ENCODE data around the gene TAF9.
A peak's percentile ranks its signal among the peaks of the same experiment; 100 is the strongest.
"Not testable (repeated sequence)": the region's sequence is repeated elsewhere in the genome, so short reads cannot be mapped to it uniquely, and the experiment has no call there.

TAF9 gene, protein sequence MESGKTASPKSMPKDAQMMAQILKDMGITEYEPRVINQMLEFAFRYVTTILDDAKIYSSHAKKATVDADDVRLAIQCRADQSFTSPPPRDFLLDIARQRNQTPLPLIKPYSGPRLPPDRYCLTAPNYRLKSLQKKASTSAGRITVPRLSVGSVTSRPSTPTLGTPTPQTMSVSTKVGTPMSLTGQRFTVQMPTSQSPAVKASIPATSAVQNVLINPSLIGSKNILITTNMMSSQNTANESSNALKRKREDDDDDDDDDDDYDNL

DNA sequence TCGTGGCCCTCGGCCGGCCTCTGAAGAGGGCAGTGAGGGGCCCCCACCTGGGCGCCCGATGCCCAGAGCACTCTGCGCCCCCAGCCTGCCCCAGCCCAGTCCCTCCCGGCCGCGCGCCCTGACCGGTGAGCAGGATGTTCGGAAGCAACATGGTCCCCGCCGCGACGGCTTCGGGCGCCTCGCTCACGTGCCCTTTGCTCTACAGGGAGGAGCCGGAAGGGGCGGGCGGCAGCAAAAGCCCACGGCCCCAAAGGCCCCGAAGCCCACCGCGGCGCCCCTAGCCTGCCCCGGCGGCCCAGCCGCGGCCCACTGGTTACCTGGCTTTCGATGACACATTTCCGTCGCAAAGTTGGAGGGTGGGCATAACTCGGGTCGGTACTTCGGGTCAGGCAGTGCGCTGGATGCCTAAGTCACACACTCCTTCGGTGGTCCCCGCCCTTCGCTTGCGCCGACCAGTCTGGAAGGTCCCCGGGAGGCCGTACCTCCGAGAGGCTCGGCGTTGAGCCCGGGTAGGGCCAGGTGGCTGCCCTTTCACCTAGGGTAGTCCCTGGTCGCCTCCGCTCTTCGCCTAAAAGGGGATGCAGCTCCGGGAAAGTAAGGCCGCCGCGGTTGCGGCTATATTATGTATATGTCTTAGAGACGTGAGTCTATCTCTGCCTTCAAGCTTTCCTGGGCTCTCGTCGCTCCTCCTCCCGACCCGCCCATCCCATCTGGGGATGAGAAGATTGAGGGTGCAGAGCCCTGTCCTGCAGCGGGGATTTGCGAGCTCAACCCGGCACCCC lies at the start of gene TAF9, which contains the start of the genes AK6 and RAD17:
TSS of gene TAF9 (minus strand) at position 181 of the 782 bp plus-strand sequence. CDS start 3,783 bp downstream, outside the sequence.
TSS of gene AK6 (minus strand) at position 181 of the 782 bp plus-strand sequence. CDS start at position 151, 30 bp downstream.
TSS of gene RAD17 (plus strand) at position 479 of the 782 bp plus-strand sequence. CDS start 2,391 bp downstream, outside the sequence.
- peak; percentile 81 to 97 for DNase-seq

DNA sequence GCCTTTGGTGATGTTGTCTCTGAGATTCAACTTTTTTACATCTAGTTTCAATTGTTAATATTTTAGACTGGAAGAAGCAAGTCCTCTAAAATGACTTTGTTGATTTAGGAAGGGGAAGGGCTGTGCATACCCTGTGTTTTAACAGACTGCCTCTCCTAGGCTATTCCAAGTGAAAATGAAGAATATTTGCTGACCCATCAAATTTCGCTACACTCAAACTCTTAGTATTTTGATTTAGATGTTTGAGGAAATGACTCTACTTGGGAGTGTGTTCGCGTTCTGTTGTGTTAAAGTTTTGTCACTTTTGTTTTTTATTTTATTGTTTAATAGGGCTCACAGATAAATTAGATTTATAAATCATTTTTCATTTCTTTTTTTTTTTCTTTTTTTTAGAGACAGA lies 49.2 kb upstream of the TAF9 start:
- DNase-seq: no peak

DNA sequence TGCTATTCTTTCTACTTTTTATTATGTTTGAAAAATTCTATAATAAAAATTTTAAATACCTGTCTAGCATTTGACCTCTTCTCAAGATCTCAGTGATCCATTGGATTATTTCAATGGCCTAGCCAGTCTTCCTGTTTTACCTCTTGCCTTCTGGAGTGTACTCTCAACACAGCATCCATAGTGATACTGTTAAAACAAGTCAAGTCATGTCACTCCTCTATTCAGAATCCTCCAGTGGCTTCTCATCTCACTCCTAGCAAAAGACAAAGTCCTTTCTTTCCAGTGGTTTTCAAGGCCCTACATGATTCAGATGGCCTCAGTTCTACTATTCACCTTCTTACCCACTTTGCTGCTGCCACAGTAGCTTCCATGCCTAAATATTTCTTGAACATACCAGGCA lies 47.4 kb upstream of the TAF9 start:
- DNase-seq: no peak

DNA sequence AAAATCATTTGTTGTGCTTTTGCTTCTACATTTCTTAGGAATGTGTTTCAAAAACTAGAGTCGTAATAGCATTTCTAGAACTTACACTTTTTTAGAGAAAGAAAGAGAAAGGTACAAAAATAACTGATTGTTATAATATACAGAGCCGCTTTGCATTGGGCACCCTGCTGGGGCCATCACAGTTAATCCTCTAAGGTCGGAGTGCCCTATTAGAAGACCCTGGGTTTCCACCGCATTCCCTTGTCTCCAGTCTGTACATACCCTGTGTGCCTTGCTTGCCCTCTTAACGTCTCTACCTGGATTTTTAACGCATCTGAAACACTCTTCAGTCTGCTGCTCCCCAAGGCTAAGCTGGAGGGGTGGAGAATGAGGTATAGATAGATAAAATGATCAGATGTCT lies 46.9 kb upstream of the TAF9 start:
- no peak for DNase-seq

DNA sequence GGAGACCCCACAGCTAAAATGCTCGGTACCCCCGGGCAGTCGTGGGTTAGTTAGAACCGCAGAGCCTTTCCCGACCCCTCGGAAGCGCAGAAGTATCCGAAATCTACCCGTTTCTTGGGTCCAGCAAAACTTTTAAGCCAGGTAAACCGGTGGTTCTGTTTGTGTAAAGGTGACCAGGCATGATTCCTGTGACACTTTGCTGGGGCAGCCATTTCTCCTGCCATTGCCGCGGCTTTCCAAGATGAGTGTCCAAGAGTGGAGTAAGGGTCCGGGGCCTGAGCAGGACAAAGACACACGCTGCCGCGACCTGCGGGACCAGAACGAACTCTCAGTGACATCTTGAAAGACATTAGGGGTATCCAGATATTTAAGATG lies 46.3 kb upstream of the TAF9 start:
- no peak for DNase-seq

DNA sequence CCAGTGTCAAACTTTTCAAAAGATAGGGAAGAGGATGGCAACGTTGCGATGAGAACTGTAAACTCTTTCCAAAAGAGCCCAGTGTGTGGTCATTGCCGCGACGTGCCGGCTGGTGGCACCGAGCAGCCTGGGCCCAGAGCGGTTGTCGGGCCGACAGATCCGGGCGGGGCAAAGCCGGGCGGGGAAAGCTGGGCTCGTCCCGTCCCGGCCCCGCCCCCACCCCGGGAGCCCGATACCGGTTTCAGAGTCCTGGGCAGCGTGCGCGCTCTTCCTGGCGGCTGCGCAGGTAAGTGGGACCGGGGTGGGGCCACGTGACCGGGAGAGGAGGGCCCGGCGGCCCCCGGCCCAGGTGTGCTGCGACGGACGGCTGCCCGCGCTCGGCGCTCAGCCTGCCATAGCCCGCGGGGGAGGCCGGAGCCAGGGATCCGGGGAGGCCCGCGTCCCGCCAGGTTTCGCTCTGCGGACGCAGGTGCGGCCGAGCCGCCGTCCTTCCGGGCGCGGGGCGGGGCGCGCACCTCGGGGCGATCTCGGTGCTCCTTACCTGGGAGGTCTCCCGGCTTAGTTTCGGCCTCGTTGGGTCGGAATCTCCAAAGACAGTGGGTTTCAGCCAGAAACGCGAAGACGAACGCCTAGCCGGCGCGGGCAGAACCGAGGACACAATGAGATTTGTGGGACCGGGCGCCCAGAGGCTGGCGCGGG lies 45.7 kb upstream of the TAF9 start, which contains the start of gene MARVELD2:
TSS of gene MARVELD2 (plus strand) at position 232 of the 699 bp plus-strand sequence. CDS start 4,270 bp downstream, outside the sequence.
- peak in 1 of 2 experiments; percentile 26 for DNase-seq

DNA sequence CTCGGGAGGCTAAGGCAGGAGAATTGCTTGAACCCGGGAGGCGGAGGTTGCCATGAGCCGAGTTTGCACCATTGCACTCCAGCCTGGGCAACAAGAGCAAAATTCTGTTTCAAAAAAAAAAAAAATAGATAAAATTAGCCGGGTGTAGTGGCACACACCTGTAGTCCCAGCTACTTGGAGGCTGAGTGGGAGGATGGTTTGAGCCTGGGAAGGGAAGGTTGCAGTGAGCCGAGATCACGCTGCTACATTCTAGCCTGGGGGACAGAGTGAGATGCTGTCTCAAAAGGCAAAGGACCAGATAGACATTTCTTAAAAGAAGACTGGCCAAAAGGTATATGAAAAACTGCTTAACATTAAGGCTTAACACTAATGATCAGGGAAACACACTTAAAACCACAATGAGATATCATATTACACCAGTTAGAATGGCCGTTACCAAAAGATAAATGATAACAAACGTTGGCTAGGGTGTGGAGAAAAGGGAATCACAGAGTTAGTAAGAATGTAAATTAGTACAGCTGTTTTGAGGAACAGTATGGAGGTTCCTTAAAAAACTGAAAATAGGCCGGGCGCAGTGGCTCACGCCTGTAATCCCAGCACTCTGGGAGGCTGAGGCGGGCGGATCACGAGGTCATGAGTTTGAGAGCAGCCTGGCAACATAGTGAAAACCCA lies 35.5 kb upstream of the TAF9 start:
- no peak for DNase-seq

DNA sequence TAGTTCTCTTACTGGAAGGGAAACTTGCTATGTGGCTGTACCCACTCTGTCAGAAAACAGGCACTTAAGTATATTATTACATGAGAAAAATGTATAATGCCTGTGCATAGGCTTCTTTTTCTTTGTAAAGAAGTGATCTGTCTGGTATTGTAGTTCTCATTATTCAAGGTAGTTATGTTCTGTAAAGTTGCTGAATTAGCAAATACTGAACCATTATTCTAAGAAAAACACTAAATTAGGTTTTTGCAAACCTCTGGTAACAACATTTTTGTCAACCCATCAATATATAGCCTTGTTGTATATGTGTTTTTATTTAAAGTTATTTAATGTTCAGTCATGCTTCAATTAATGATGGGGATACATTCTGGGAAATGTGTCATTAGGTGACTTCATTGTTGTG lies 9.1 kb upstream of the TAF9 start:
- DNase-seq: no peak

DNA sequence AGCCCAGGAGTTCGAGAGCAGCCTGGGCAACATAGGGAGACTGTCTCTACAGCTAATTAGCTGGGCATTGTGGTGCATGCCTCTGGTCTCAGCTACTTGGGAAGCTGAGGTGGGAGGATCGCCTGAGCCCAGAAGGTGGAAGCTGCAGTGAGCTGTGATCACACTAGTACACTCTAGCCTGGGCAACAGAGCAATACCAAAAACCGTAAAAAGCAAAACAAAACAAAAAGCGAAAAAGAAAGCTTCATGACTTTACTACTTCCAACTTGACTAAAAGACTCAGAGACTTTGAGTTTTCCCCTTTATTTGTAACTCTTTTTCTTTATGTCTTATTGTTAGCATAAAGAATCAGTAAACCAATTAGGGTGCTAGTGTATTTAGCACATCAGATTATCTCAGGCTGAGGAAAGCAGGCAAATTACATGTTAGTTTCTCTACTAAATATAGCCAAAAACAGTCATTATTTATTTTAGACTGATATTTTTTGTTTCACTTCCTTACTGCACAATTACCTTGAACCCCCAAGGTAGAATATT lies 5.7 kb upstream of the TAF9 start:
- no peak for DNase-seq

DNA sequence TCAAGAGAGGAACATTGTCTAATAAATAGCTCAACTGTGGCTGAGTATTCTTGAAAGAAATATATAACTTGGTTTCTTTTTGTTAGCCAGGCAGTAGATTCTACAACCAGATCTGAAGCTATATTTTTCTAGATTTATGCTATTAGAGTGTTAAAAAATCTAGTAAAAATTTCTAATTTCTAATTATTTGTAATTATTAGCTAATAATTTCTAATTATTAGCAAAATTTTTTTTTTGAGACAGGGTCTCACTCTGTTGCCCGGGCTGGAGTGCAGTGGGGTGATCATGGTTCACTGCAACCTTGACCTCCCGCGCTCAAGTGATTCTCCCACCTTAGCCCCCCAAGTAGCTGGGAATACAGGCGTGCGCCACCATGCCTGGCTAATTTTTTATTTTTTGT lies 3.1 kb upstream of the TAF9 start:
- DNase-seq: no peak

DNA sequence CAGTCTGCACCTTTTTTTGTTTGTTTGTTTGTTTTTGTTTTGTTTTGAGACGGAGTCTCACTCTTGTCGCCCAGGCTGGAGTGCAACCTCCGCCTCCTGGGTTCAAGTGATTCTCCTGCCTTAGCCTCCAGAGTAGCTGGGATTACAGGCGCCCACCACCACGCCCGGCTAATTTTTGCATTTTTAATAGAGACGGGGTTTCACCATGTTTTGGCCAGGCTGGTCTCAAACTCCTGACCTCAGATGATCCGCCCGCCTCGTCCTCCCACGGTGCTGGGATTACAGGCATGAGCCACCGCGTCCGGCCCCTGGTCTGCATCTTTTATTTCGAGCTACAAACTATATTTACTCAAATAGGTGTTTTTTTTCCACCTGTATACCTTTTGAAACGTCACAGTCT lies 1.0 kb upstream of the TAF9 start:
- DNase-seq: not testable (repeated sequence)

DNA sequence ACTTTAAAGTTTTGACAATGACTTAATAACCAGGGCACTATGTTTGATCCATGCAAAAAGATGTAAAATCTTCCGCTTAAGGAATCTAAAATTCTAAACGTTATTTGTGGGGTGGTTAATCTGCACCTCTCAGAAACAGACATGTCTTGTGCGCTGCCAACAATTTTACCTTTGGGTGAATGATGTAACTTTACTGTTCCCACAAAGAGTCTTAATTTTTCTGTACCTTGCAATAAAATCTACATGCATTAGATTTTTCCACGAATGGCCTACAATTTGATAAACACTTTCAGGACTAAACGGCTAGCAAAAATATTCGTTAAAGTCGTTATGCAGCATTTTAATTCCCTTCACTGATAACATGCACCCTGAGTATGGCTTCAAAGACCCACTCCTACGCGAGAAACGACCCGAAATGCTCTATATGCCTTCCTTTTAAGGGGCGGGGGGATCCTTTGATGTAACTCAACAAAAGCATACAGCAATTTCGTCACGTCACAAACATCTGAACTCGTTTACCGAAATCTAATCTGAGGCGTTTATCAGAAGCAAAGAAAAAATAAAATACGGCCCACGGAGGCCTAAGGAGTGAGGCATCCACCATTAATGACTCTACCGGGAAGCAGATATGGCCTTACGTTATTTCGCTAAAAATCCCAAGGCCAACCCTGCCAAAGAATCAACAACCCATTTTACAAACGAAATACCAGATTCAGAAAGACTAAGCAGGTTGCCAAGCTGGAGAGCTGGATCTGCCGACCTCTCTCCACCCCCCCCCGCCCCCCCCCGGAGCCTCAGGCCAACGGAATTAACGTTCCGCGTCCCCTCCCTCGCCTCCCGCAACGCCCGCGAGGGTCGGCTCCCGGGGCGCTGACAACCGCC lies 621 bp downstream of the TAF9 start:
- DNase-seq: peak; percentile 49 to 70

DNA sequence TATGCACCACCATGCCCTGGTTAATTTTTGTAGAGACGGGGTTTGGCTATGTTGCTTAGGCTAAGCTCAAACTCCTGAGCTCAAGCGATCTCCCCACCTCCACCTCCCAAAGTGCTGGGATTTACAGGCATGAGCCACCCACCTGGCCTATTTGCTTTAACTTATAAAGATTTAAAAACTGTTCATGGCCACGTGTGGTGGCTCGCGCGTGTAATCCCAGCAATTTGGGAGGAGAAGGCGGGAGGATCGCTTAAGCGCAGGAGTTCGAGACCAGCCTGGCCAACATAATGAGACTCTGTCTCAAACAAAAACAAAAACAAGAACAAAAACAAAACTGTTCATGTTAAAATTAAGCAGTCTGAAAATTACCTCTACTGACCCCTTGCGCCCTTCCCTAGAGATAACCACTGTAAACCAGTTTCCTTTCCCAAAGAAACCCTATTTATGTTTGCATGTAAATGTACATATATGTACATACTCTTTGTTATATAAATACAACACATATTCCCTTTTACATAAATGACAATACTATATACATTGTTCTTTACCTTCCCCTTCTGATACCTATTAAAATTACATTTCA lies 1.5 kb downstream of the TAF9 start:
- no peak for DNase-seq

DNA sequence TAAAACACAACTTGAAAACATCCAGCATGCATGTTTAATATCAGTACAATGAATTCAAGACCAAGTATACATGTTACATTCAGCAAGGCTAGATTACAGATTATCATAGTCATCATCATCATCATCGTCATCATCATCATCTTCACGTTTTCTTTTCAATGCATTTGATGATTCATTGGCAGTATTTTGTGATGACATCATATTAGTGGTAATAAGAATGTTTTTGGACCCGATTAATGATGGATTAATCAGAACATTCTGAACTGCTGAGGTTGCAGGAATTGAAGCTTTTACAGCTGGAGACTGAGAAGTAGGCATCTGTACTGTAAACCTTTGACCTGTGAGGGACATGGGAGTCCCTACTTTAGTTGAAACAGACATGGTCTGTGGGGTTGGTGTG lies 4.5 kb downstream of the TAF9 start:
- DNase-seq: no peak

DNA sequence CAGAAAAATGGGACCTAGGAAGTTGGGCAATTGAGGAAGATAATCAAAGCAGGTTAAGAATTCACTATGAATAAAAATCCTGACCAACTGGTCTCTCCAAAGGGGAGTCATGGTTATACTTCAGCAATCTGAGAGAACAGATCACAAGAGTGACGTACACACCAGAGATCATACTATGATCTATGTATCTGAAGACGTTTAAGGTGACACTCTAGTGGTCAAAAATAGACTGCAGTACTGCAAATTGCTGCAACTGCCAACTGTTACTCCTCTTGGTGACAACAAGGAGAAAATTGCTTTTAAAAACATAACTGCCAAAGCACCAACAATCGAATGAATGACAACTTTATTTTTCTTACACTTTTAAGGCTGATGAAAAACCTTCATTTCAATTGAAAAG lies 4.9 kb downstream of the TAF9 start:
- DNase-seq: peak in 1 of 2 experiments; percentile 56

DNA sequence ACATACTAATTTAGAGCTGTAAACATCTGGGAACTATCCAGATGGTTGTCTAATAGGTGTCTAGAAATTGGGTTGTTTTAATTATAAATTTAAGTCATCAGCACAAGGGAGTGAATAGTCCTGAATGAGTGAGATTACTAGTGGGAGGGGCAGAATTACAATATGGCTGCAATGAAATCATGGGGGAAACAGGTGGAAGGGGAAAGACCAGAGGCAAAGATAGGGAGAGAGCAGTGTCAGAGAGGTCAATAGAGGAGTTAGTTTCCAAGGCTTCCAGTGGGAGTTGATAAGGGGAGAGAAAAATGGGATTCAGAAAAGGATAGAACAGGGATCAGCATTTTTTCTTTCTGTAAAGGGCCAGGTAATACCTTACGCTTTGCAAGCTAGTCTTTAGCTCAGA lies 8.9 kb downstream of the TAF9 start:
- DNase-seq: no peak

DNA sequence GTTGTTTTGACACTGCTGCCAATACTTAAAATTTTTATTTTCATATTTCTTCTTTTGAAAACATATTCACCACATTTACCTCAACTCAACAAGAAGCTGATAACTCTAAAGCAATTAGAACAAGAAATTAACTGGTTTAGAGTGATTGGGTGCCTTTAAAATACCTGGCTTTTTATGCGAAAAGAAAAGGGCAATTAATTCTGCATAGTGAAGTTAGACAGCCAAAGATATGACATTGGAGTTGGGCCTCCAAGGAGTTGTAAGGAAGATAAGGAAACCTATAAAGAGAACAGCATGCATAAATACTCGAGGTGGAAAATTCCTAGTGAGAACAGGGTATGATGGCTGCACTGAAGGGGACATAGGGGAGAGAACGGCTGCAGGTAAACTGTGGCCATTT lies 9.6 kb downstream of the TAF9 start:
- no peak for DNase-seq

DNA sequence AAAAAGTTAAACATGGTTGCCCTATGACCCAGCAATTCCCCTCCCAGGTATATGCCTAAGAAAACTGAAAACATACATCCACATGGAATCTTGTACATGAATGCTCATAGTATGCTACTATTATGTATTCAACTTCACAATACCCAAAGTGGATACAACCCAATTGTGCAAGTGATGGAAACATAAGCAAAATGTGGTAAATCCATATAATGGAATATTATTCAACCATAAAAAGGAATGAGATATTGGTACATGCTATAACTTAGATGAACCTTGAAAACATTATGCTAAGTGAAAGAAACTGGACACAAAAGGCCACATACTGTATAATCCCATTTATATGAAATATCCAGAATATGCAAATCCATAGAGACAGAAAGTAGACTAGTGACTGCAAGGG lies 18.7 kb downstream of the TAF9 start:
- no peak for DNase-seq

DNA sequence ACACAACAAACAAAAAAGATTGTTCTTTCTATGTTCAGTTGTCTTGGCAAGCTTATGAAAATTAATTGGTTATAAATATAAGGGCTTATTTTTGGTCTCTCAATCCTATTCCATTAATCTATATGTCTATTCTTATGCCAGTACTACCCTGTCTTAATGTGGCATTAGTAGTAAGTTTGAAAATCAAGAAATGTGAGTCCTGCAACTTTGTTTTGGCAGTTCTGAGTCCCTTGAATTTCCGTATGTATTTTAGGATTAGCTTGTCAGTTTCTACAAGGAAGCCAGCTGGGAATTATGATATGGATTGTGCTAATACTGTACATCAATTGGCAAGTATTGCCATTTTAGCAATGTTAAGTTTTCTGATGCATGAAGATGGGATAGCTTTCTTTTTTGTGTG lies 26.2 kb downstream of the TAF9 start:
- no peak for DNase-seq

DNA sequence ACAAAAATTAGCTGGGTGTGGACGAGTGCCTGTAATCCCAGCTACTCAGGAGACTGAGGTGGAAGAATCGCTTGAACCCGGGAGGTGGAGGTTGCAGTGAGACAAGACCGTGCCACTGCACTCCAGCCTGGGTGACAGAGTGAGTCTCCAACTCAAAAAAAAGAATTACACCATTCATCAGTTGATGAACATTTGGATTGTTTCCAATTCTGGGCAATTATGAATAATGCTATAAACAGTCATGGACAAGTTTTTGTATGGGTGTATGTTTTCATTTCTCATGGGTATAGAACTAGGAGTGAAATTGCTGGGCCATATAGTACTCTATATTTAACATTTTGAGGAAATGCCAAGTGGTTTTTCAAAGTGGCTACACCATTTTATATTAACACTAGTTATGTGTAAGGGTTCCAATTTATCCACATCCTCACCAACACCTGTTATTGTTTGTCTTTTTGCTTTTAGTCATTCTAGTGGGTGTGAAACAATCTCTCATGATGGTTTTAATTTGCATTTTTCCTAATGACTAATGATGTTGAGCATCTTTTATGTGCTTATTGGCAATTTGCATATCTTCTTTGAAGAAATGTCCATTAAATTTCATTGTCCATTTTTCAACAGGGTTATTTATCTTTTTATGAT lies 27.7 kb downstream of the TAF9 start:
- no peak for DNase-seq

All from SW 1271 (cell line).